ENCODE measurements around the gene PTGS1.
"Not testable (repeated sequence)": the region's sequence is repeated elsewhere in the genome, so short reads cannot be mapped to it uniquely, and the experiment has no call there.

The PTGS1 gene

GRCh38 chr9:122370869-122371755, at the start of gene PTGS1:
Gene PTGS1 (plus strand): TSS chr9:122371024. CDS start chr9:122371085, 61 bp downstream.
- no peak for DNase-seq

GRCh38 chr9:122322553-122322952, 48.3 kb upstream of the PTGS1 start:
- no peak for DNase-seq

GRCh38 chr9:122324665-122325064, 46.2 kb upstream of the PTGS1 start:
- not testable (repeated sequence) for DNase-seq

- DNase-seq, result peak; percentile 21
These were observed 45.7 kb upstream of the PTGS1 start for GRCh38 chr9:122325124-122325523.

- no peak for DNase-seq
These were observed 43.6 kb upstream of the PTGS1 start for GRCh38 chr9:122327175-122327574.

- DNase-seq, result no peak
These were observed 41.2 kb upstream of the PTGS1 start for GRCh38 chr9:122329597-122329996.

- not testable (repeated sequence) for DNase-seq
These were observed 40.4 kb upstream of the PTGS1 start for GRCh38 chr9:122330466-122330865.

GRCh38 chr9:122331523-122331927, 39.3 kb upstream of the PTGS1 start:
- DNase-seq, result no peak

- DNase-seq, result no peak
These were observed 38.7 kb upstream of the PTGS1 start for GRCh38 chr9:122332083-122332482.

GRCh38 chr9:122332644-122333043, 38.2 kb upstream of the PTGS1 start:
- DNase-seq, result no peak

- DNase-seq, result no peak
These were observed 37.5 kb upstream of the PTGS1 start for GRCh38 chr9:122333169-122333808.

GRCh38 chr9:122334916-122335315, 35.9 kb upstream of the PTGS1 start:
- no peak for DNase-seq

GRCh38 chr9:122336189-122336588, 34.6 kb upstream of the PTGS1 start:
- no peak for DNase-seq

GRCh38 chr9:122336866-122337555, 33.8 kb upstream of the PTGS1 start:
- no peak for DNase-seq

- no peak for DNase-seq
These were observed 33.3 kb upstream of the PTGS1 start for GRCh38 chr9:122337556-122337929.

- no peak for DNase-seq
These were observed 32.3 kb upstream of the PTGS1 start for GRCh38 chr9:122338536-122338935.

GRCh38 chr9:122338994-122339393, 31.8 kb upstream of the PTGS1 start:
- no peak for DNase-seq

- DNase-seq, result no peak
These were observed 31.2 kb upstream of the PTGS1 start for GRCh38 chr9:122339579-122339978.

- no peak for DNase-seq
These were observed 30.7 kb upstream of the PTGS1 start for GRCh38 chr9:122340161-122340560.

- DNase-seq, result no peak
These were observed 28.3 kb upstream of the PTGS1 start for GRCh38 chr9:122342323-122343050.

- DNase-seq, result no peak
These were observed 24.1 kb upstream of the PTGS1 start for GRCh38 chr9:122346478-122347347.
